ENCODE data around the gene PLLP.

GRCh38 chr16:57238682-57239081 lies 45.8 kb downstream of the PLLP start:
- no peak for TF ChIP-seq POLR2AphosphoS5 (IDR thresholded peaks at IDR 0.05; ENCODE audit: low read depth, low read length)
- TF ChIP-seq TAF1 (IDR thresholded peaks at IDR 0.05; ENCODE audit: borderline replicate concordance, low read depth, low read length), result no peak

All from GM12892 (cell line).